Measurements from ENCODE around the gene SHMT2. TPM values are rescaled to one million over a fixed set of nuclear protein-coding genes. Genes with fewer than 3 reads are reported as not detected.

The SHMT2 gene
- total and polyA plus RNA-seq, 9 of the 15 experiments (the other 6 are each of a cell fraction or from before 2014, with no cell fraction given): 46.1 to 319 (median 115) TPM

- TF ChIP-seq JUND (IDR thresholded peaks at IDR 0.05; ENCODE audit: borderline replicate concordance, low read depth, low read length) (peak; percentile 56; the same call in 1 of the 2 replicates), JUND (tag; IDR thresholded peaks at IDR 0.05; ENCODE audit: borderline replicate concordance, low read depth, low read length) (no peak; the same call in 2 of the 3 replicates), ELF1 (tag; IDR thresholded peaks at IDR 0.05) (no peak), CBFA2T2 (conservative IDR thresholded peaks at IDR 0.05) (no peak), GABPB1 (CRISPR knock-in tag; IDR thresholded peaks at IDR 0.05) (peak; percentile 24; the same call in 1 of the 2 replicates), CEBPG (CRISPR knock-in tag; IDR thresholded peaks at IDR 0.05) (peak; percentile 95), CEBPG (tag; conservative IDR thresholded peaks at IDR 0.05 in 1 of 2, IDR thresholded peaks at IDR 0.05 in 1 of 2) (peak; percentile 90 to 94), LEF1 (IDR thresholded peaks at IDR 0.05) (peak; percentile 34; the same call in 1 of the 2 replicates), ZNF77 (CRISPR knock-in tag; IDR thresholded peaks at IDR 0.05) (no peak), ZNF384 (IDR thresholded peaks at IDR 0.05; ENCODE audit: low read depth, low read length) (no peak), TRIM28 (IDR thresholded peaks at IDR 0.05) (no peak), HLTF (IDR thresholded peaks at IDR 0.05) (no peak), ZBTB7A (IDR thresholded peaks at IDR 0.05; ENCODE audit: borderline replicate concordance, control insufficient read depth, low read depth, low read length) (no peak; the same call in 1 of the 2 replicates), ARNT (IDR thresholded peaks at IDR 0.05) (no peak), NCOR1 (IDR thresholded peaks at IDR 0.05) (no peak), SAP30 (IDR thresholded peaks at IDR 0.05; ENCODE audit: borderline replicate concordance, insufficient read depth, low read depth, low read length, poor library complexity, severe bottlenecking) (peak; percentile 49)
- TF ChIP-seq, protein P1, sequence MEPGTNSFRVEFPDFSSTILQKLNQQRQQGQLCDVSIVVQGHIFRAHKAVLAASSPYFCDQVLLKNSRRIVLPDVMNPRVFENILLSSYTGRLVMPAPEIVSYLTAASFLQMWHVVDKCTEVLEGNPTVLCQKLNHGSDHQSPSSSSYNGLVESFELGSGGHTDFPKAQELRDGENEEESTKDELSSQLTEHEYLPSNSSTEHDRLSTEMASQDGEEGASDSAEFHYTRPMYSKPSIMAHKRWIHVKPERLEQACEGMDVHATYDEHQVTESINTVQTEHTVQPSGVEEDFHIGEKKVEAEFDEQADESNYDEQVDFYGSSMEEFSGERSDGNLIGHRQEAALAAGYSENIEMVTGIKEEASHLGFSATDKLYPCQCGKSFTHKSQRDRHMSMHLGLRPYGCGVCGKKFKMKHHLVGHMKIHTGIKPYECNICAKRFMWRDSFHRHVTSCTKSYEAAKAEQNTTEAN (CRISPR knock-in tag; IDR thresholded peaks at IDR 0.05): no peak
- TF ChIP-seq, protein P2, sequence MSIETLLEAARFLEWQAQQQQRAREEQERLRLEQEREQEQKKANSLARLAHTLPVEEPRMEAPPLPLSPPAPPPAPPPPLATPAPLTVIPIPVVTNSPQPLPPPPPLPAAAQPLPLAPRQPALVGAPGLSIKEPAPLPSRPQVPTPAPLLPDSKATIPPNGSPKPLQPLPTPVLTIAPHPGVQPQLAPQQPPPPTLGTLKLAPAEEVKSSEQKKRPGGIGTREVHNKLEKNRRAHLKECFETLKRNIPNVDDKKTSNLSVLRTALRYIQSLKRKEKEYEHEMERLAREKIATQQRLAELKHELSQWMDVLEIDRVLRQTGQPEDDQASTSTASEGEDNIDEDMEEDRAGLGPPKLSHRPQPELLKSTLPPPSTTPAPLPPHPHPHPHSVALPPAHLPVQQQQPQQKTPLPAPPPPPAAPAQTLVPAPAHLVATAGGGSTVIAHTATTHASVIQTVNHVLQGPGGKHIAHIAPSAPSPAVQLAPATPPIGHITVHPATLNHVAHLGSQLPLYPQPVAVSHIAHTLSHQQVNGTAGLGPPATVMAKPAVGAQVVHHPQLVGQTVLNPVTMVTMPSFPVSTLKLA (conservative IDR thresholded peaks at IDR 0.05): peak; percentile 86 to 93
- TF ChIP-seq, protein P3, sequence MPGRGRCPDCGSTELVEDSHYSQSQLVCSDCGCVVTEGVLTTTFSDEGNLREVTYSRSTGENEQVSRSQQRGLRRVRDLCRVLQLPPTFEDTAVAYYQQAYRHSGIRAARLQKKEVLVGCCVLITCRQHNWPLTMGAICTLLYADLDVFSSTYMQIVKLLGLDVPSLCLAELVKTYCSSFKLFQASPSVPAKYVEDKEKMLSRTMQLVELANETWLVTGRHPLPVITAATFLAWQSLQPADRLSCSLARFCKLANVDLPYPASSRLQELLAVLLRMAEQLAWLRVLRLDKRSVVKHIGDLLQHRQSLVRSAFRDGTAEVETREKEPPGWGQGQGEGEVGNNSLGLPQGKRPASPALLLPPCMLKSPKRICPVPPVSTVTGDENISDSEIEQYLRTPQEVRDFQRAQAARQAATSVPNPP (IDR thresholded peaks at IDR 0.05; ENCODE audit: borderline replicate concordance, insufficient read depth, insufficient read length): no peak
- TF ChIP-seq, protein P4, sequence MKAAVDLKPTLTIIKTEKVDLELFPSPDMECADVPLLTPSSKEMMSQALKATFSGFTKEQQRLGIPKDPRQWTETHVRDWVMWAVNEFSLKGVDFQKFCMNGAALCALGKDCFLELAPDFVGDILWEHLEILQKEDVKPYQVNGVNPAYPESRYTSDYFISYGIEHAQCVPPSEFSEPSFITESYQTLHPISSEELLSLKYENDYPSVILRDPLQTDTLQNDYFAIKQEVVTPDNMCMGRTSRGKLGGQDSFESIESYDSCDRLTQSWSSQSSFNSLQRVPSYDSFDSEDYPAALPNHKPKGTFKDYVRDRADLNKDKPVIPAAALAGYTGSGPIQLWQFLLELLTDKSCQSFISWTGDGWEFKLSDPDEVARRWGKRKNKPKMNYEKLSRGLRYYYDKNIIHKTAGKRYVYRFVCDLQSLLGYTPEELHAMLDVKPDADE (conservative IDR thresholded peaks at IDR 0.05; ENCODE audit: control insufficient read depth, low read depth, low read length): no peak
Measured at GRCh38 chr12:57240066-57240921, 10.8 kb downstream of the SHMT2 start (continued).

Data from K562 (cell line).